OCI-M1 (cell line): ENCODE data around the gene PPP1R14C.
"Not testable (repeated sequence)": the region's sequence is repeated elsewhere in the genome, so short reads cannot be mapped to it uniquely, and the experiment has no call there.

Experiments
- DNase-seq: peaks from one replicate; lab custom pipeline; 2025; lab: John Stamatoyannopoulos, UW

Gene PPP1R14C

DNA sequence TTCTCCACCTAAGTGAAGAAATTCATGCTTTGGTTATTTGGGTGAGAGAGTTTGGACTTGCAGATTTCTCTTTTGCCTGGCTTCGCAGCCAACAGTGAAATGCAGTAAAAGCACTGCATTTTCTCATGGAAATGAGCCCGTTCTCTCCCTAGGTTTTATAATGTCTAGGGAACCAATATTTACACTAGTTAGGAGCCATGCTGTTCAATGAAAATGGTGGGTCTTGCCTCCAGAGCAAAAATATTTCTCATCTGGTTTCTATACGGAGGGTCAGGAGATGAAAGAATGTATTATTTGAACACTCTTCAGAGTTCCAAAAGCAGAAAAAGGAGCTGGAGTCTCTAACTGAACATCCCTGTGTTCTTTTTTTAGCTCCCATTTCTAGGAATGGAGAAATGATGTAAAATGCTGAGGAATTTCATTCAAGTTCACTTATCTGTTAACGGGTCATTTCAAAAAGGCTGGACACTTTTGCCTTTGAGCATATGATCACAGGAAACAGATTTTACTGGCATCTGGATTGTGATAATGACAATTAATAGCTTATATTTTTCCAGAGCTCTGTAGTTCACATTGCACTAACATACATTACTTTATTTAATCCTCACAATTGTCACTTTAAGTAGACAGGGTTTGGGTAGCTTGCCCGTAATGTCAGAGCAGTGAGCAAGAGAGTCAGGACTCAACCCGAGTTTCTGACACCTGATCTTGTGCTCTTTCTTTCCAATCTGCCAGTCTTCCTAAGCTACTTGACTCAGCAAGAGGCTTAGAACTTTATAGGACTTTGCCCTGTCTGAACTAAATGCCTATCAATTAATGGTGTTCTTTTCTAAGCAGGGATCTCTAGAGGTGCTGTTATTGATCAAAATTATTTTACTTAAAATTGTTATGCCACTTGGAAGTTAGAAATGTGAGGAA, 78.0 kb downstream of the PPP1R14C start:
- DNase-seq = peak; percentile 51

DNA sequence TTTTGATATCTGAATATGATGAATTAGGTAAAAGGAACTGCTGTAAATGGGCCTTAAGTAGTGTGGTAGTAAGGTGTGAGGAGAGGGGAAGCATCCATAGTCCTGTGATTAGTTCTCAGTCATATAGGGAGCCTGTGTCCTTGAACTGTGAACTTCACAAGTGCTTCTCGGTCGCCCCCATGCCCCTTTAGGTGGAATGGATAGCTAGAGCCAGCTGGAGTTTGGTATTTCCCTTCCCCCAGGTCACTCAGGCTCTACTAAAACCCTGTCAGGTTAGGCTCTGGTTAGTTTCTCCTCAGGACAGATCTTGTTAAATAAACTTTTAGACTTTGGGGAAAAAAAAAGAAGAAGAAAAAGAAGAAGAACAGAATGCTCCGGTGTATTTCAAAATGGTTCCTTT, 82.0 kb downstream of the PPP1R14C start:
- no peak for DNase-seq

DNA sequence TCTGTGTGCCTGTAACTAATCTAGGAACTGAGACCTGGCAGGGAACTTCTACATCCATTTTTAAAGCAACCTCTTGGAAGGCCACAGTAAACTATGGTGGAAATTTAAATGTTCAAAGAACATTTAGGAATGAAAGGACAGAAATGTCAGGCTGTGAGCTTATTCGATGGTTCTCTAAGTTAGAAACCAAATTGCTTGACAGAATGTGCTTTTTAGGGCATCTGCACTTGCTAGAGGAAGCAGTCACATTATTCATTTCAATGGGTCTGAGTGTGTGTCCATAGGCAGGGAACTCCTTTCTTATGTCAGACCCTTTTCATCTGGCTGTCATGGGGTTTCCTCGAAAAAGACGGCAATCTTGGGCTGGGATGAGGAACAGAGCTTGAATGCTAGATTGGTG, 84.4 kb downstream of the PPP1R14C start:
- no peak for DNase-seq

DNA sequence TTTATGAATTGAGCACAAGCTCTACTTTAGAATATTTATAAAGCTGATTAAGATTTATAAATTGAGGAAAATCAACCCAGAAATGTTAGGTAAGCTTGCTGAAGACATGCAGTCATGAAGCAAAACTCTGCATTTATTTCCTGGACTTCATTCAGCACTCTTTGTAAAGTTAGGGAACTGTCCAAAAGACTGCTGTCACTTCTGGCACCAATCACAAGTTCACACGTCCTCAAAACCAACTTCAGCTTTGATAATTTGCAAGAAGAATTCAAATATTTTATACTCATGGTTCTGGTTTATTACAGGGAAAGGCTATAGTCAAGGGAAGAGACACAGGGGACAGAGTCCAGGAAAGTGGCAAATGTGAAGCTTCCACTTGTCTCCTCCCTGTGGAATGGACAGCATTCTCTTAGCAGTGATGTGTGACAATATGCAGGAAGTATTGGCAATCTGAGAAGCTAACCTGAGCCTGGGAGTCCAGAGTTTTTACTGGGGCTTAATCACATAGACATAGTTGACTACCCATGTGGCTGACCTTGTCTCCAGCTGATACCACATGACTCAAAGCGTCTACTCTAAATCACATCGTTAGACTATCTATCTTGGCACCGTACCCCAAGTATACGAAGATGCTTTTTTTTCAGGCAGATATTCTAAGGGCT, 85.4 kb downstream of the PPP1R14C start:
- DNase-seq = no peak

- DNase-seq = no peak
These were observed 86.8 kb downstream of the PPP1R14C start for GRCh38 chr6:150229436-150230163.

DNA sequence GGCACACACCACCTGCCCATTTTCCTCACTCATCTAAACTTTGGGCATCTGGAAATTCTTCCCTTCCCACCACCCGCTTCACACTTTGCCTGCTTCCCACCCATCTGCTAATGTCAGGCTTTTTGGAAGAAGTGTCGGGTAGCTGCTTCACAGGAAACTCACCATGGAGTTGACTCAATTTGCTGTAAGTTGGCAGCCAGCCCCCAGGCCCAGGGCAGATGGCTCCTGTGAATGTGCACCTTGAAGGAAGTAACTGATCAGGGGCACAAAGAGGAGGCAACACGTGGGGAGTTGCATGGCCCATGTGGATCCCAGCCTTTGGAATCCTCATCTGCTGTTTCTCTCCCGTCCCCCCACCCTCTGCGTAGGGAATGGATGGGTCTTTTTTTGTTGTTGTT, 87.3 kb downstream of the PPP1R14C start:
- DNase-seq = no peak

DNA sequence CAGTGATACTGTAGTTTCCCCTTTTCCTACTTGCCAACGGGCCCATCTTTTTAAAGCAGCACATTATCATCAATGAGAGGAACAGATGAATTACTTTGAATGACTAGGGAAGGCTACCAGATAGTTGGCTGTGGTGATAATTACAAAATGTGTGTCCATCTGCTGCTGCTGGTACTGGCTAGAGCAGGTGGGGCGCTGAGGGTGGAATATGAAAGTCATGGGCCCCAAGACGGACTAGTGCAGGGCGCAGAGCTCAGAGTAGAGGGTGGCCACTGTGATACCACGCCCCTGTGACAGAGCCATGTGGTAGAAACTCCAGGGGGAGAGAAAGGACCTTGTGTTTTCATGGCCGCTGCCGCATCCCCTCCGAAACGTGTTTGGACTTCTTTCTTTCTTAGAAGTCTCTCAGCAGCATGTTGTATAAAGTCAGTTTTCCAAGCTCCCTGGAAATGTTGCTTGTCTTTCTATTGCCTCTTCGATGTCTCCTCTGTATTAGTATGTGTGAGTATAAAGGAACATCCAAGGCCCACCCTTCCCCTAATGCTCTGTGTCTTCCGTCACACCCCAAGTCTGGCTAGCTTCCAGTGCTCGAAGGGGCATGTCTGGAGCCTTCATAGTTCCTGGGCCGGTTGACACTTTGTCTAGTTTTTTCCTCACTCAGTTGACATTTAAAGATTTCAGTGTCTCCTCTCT, 88.1 kb downstream of the PPP1R14C start:
- no peak for DNase-seq

DNA sequence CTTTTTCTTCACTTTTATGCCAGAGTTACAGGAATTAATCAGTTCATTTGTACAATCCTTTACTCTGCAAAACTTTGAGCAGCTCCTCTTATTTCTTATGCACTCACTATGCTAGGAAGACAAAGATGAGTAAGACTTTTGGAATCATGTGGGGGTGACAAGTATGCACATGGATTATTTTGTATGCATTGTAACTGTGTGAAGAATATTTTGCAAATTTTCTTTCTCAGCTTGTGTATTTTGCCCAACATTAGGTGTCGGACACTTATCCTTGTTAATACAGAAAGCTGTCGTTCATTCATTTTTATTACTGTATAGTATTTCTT, 88.6 kb downstream of the PPP1R14C start:
- no peak for DNase-seq

DNA sequence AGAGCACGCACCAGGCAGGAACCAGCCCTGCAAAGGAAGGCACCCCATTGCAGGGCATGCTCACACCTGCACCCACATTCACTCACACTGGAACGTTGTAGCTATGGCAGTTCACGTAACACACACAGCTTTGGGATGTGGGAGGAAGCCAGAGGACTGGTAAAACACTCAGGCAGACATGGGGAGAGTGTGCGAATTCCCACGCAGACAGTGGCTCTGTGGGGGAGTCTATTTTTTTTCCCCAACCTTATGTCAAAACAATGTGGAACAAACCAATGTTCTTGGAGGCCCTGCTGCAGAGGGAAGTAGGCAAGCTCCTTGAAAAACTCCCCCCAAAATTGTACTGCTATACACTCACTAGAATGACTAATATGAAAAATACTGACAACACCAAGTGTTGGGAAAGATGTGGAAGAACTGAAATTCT, 91.0 kb downstream of the PPP1R14C start:
- no peak for DNase-seq

DNA sequence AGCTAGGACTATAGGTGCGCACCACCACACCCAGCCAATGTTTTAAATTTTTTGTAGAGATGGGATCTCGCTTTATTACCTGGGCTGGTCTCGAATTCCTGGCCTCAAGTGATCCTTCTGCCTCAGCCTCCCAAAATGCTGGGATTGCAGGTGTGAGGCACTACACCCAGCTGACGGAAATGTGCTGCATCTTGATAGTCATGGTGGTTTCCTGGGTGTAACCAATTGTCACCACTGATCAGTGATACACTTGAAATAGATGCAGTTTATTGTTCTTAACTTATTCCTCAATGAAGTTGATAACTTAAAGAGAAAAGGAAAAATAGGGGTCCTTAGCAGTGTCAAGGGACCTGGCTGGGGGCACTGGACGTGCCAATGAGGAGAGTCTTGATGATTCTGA, 92.4 kb downstream of the PPP1R14C start:
- DNase-seq = no peak

DNA sequence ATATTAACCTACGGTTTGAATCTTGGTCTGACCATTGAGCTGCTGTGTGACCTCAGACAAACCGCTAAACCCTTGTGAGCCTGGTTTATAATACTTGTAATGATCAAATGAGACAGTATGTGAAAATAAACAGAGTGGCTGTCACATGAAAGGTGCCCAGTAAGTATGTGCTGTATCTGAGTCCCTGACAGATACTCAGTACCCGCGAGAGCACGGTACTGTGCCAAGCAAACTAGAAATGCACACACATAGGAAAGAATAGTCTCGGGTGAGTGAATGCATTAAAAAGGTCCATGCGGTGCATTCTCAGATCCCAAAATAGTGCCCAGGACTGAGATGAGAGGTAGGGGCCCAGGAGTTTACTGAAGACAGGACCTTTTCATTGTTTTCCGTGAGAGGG, 93.3 kb downstream of the PPP1R14C start:
- DNase-seq = no peak

DNA sequence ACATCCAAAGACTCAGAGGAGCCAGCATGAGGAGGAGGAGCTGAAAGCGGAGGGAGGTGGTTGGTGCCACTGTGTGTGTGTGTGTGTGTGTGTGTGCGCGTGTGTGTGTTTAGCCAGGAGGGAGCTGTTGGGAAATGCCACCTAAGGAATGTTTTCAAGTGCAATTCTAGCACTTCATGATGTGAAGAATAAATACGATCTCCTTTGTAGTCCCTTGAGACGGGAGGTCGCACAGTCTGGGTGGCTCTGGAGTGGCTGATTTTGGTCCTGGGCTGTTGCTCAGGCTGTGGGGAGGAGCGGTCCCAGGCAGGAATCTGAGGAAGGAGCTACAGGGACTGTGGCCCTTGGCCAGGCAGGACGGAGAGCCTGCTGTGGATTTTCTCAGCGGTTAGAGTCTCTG, 93.7 kb downstream of the PPP1R14C start:
- no peak for DNase-seq

DNA sequence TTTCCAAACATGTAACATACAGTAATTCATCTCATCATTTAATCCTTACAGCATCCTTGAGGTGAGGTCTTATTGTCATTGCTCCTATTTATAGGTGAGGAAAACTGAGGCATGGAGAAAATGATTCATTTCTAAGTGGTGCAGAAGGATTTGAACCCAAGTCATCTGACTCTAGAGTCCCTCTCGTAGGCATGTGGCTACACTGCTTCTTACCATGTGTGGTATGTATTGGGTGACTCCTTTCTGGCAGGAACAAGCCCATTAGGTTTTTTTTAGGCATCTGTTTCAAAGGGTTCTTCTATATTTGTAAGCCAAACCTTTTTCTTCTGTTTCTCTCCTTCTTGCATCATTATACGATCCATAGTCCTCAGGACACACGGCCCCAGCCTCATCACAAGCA, 94.8 kb downstream of the PPP1R14C start:
- DNase-seq = no peak

- DNase-seq = no peak
These were observed 95.5 kb downstream of the PPP1R14C start for GRCh38 chr6:150238336-150238741.

DNA sequence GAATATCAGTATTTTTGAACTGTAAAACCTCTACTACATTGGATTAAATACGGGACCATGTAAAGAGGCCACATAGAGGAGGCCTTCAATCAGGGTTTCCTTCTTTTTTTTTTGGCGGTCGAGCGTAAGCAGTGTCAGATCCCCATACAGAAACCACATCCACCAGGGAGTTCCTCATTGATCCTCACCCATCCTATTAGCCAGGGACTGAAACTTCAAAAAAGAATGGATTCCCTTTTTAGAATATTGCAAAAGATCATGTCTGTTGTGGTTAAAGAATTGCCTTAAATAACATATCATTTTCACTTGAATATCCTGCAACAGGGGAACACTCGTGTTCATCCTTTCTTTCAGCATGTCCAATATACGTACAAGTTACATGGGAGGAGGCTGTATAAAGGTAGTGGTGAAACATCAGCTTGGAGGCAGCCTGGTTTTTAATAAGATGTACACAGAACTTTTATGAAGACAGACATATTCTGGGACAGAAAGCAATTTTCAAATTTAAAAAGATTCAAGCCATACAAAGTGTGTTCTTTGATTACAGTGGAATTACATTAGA, 96.1 kb downstream of the PPP1R14C start:
- DNase-seq = no peak

GRCh38 chr6:150241756-150242155, 98.9 kb downstream of the PPP1R14C start:
- DNase-seq = not testable (repeated sequence)

DNA sequence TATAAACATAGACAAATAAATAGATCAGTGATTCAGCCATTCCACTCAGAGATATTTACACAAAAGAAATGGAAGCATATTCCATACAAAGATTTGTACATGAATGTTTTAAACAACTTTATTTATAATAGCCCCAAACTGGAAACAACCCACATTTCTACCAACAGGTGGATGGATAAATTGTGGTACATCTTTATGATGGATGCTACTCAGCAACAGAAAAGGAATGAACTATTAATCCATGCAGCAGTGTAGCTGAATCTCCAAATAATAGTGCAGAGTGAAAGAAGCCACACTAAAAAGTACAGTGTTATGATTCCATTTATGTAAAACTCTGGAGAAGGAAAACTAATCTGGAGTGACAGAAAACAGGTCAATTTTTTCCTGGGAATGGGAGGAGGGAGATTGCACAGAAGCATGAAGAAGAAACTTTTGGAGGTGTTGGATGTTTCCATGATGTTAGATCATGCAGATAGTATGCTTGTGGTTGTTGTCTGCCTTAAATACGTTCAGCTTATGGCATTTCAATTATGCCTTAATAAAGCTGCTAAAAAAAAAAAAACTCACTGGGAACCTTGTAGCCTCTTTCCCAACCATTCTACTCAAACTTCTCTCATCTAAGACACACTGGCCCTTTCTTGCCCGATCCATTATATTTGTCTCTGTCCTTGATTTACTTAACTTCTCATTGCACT, 100.9 kb downstream of the PPP1R14C start:
- no peak for DNase-seq

GRCh38 chr6:150245148-150245935, 102.5 kb downstream of the PPP1R14C start:
- DNase-seq = no peak

DNA sequence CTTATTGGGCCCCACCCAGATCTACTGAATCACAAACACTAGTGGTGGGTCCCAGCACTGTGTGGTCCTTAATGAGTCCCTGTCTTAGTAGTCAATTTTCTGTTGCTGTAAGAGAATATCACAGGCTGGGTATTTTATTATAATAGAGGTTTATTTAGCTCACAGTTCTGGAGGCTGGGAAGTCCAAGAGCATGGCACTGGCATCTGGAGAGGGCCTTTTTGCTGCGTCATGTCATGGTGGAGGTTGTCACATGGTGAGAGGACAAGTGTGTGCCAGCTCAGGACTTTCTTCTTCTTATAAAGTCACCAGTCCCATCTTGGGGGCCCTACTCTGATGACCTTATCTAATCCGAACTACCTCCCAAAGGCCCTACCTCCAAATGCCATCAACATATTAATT, 105.0 kb downstream of the PPP1R14C start:
- peak; percentile 12 for DNase-seq

GRCh38 chr6:150248300-150248699, 105.5 kb downstream of the PPP1R14C start:
- DNase-seq = no peak

DNA sequence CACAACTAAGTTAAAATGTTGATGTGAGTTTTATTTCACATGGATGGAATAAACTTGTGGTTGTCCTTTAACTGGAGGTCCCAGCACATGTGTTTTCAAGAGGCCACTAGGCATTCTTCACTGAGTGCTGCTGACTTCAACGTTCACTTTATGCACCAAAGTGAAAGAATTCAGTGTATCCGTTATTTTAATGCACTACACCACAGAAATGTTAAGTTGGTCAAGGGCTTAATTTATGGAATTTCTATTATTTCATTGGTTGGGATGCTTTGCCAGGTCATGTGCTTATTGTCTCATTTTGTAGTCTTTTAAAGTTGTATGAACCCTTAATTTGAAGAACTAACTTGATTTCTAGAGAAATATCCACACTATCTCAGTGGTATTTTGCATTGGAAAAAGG, 106.4 kb downstream of the PPP1R14C start:
- DNase-seq = no peak
